HG03558 (cell line): ENCODE measurements around the gene LTB.

Source experiments
- ATAC-seq: cut with Tn5 transposase; IDR thresholded peaks from one replicate; pipeline ENCODE4 v1.9.1; 2021; ENCODE audit warnings: moderate number of reproducible peaks; ENCODE audit not compliant: unreplicated experiment; ENCODE audit errors: extremely low read depth

Gene LTB

DNA sequence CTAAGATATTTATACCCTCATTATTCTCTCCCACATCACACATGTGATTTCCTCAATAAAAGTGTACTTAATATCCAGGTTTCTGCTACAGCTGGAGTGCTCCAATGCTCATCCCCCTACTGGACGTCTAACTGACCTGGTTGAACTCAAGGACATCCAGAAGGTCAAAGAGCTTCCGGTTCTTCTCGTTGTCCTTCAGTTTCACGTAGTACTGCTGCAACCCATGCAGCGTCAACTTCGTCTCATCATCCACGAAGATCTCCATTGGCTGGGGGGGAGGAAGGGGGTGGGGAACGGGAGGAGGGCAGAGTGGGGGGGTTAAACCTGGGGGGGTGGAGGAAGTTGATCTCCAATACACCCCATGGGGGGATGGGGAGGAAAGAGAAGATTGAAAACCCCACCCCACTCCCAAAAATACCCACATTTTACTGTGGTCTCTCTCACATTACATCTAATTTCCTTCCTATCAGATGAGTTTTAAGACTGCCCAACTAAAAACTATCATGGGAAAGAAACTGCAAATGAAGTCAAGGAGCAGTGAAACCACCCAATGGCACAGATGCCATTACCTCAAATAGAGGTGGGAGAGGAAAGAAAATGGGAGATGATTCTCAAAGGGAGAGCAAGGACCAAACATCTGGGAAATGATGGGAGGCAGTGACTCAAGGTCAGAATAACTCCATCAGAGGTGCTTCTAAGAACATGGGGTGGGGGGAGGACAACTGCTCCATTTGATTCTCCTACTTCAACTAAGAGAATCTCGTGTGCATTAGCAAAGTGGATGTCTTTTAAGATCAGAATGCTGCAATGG, 49.4 kb downstream of the LTB start:
- ATAC-seq, result no peak

DNA sequence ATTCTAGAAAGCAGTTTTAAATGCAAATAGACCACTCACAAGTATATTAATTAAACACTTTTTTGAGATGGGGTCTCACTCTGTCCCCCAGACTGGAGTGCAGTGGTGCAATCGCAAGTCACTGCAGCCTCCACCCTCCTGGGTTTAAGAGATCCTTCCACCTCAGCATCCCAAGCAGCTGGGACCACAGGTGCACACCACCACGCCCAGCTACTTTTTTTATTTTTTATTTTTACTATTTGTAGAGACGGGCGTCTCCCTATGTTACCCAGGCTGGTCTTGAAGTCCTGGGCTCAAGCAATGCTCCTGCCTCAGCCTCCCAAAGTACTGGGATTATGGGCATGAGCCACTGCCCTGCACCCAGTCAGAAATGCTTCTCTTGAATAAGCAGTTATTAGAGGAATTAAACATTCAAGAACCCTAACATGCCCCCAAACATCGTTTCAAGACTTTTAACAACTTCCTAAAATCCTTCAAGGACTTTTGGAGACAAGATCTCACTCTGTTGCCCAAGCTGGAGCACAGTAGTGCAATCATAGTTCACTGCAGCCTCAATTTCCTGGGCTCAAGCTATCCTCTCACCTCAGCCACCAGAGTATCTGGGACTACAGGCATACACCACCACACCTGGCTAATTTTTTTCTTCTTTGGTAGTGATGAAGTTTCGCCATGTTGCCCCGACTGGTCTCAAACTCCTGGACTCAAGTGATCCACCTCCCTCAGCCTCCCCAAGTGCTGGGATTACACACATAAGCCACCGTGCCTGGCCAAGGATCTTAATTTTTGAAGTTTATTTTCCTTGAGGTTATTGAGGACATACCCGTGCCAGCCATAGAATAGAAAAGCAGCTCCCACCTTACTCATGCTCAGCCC, 50.2 kb downstream of the LTB start:
- no peak for ATAC-seq

DNA sequence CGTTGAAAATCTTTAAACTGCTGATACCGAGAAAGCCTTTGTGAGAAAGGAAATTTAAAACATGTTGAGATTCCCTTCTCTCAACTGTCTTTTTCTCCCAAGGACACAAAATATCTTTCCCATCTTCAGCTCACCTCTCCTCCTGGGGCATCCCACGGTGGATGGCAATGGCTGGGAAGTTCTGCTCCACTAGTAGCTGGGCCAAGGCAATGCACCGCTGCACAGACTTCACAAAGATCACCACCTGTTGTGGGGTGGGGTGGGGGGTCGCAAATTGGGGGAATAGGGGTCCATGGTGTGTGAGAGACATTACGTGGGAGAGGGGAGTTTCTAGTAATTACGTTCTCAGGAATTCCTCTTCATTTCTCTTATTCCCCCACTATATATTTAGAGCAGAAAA, 51.1 kb downstream of the LTB start:
- no peak for ATAC-seq

DNA sequence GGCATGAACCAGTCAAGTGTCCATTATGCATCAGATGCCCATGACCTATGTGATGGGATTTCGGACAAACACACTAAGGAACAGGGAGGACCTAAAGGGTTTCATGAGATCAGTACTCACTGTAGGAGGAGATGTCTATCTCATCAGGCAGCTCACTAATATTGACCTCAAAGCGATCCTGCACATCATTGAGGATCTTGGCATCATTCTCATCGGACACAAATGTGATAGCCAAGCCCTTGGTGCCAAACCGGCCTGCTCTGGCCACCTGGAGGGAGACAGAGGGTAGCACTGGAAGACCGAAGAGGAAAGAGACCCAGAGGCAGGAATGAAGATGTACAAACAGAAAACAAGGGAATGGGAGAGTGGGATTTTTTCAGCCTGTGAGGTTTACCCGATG, 51.6 kb downstream of the LTB start:
- ATAC-seq, result no peak
